Body of pancreas (tissue), 4 donors: ENCODE measurements around the gene USP46. TPM values are rescaled to one million over a fixed set of nuclear protein-coding genes. Genes with fewer than 3 reads are reported as not detected.

Experiments used
- ATAC-seq: fragments of 150-250 bp; one replicate; pipeline ENCODE4 v1.9.1; 2016
- DNase-seq, 4 donors: peaks; one replicate each; pipeline ENCODE4 v3.0.0-alpha.2; 2019
- H3K27ac ChIP-seq, 4 donors: fragments of 200-600 bp; sonication (generic); 1 replicate in 3 of 4; 2 replicates in 1 of 4; pipeline versions ENCODE4 v1.5.1 to v1.6.1; 2016 to 2019; ENCODE audit warnings: mild to moderate bottlenecking in 1 of 4, mixed read lengths in 1 of 4, moderate library complexity in 1 of 4
- H3K27me3 ChIP-seq, 2 donors: fragments of 200-600 bp; sonication (generic); one replicate each; pipeline ENCODE4 v1.6.0; 2016; ENCODE audit warnings: mild to moderate bottlenecking in 1 of 2
- H3K36me3 ChIP-seq, 2 donors: fragments of 200-600 bp; sonication (generic); replicated peaks in 1 of 2; 2 replicates each; pipeline ENCODE4 v1.5.1; 2016; ENCODE audit warnings: low read depth in 2 of 2; ENCODE audit not compliant: insufficient read depth in 1 of 2
- H3K4me1 ChIP-seq: fragments of 200-600 bp; sonication (generic); one replicate; pipeline ENCODE4 v1.6.0; 2016
- H3K4me3 ChIP-seq, 2 donors: fragments of 200-600 bp; sonication (generic); 1 replicate in 1 of 2; 2 replicates in 1 of 2; pipeline ENCODE4 v1.5.1; 2016 to 2019
- H3K9me3 ChIP-seq, 3 donors: fragments of 200-600 bp; sonication (generic); 1 replicate in 2 of 3; 2 replicates in 1 of 3; pipeline ENCODE4 v1.5.1; 2016
- CTCF ChIP-seq, 7 experiments: fragments of 450-650 bp in 4 of 7; fragments of 200-600 bp in 3 of 7; sonication (generic) in 3 of 7; IDR thresholded peaks; one replicate each; pipeline ENCODE4 v1.5.1; 2016 to 2019; ENCODE audit warnings: antibody characterized with exemption in 7 of 7
- POLR2A ChIP-seq, 3 donors: fragments of 450-650 bp; IDR thresholded peaks; one replicate each; pipeline ENCODE4 v1.6.1; 2016; ENCODE audit warnings: antibody characterized with exemption in 3 of 3, mild to moderate bottlenecking in 2 of 3
- WGBS, 2 donors: methylation state at CpG; one replicate each; pipeline ENCODE4 v1.1.5; 2017; 5-methylcytosine and 5-hydroxymethylcytosine counted together
- intact Hi-C: fragments of 100-400 bp; cut with DNase I; formaldehyde crosslinking; loops from one replicate; pipeline ENCODE4 v1.15.1; 2023
- total RNA-seq, 2 donors: library from RNA; depleted of rRNA; stranded (reverse); fragments of >200 nt; gene quantifications; one replicate each; pipeline ENCODE4 v1.1.0, GENCODE V29; 2016

Gene USP46
- total RNA-seq, 2 donors from 2014 or later: 6.7 to 6.9 TPM

- ATAC-seq (peak; percentile 58), DNase-seq (peak; percentile 56 to 74 (median 62))
- intact Hi-C loops: no loop called here
- H3K27ac ChIP-seq: peak overlapping the region; percentile 87 to 97 (median 94)
- H3K27me3 ChIP-seq: no peaks in the 10 kb centered on the region
- H3K4me1 ChIP-seq: peaks cover 41% of the 10 kb centered on the region
- H3K4me3 ChIP-seq: peak overlapping the region; percentile 59 to 60
- peak in 2 of 3 donors; percentile 42 to 52 for TF ChIP-seq POLR2A (IDR thresholded peaks at IDR 0.05)
- no peak for TF ChIP-seq CTCF (IDR thresholded peaks at IDR 0.05)
- WGBS, 2 donors: 1% methylated on average over 30 to 42 of the region's 45 CpGs
- no peaks in the 10 kb centered on the region for H3K9me3 ChIP-seq
- H3K36me3 ChIP-seq: no peaks in the 10 kb centered on the region
These were observed 691 bp upstream of the USP46 start for GRCh38 chr4:52659722-52660261.

- TF ChIP-seq CTCF (IDR thresholded peaks at IDR 0.05): no peak
- TF ChIP-seq POLR2A (IDR thresholded peaks at IDR 0.05): no peak
- peak overlapping the region in 3 of 4 donors; percentile 93 to 97 (median 95) for H3K27ac ChIP-seq
- DNase-seq (peak in 1 of 4 donors; percentile 11), ATAC-seq (no peak)
- H3K4me3 ChIP-seq: peak overlapping the region; percentile 61 to 80
- no peaks in the 10 kb centered on the region for H3K9me3 ChIP-seq
- no peaks in the 10 kb centered on the region for H3K36me3 ChIP-seq
- no peaks in the 10 kb centered on the region for H3K27me3 ChIP-seq
- H3K4me1 ChIP-seq: peaks cover 41% of the 10 kb centered on the region
- intact Hi-C loops: no loop called here
- WGBS, 2 donors: 0% methylated on average over 7 to 31 of the region's 33 CpGs
These were observed 480 bp downstream of the USP46 start for GRCh38 chr4:52658641-52659000.

- ATAC-seq (no peak), DNase-seq (peak; percentile 13 to 40 (median 20))
- Histone ChIP-seq H3K36me3 (no peaks in the 10 kb centered on the region), H3K27ac (peak overlapping the region in 3 of 4 donors; percentile 93 to 97 (median 95)), H3K4me1 (peaks cover 41% of the 10 kb centered on the region), H3K27me3 (no peaks in the 10 kb centered on the region), H3K9me3 (no peaks in the 10 kb centered on the region), H3K4me3 (no peak overlapping the region)
- 49 to 51% methylated on average over 18 of the region's 18 CpGs for WGBS, 2 donors
- intact Hi-C loops: no loop called here
- TF ChIP-seq POLR2A (IDR thresholded peaks at IDR 0.05) (no peak), CTCF (IDR thresholded peaks at IDR 0.05) (no peak)
These were observed 1.2 kb downstream of the USP46 start for GRCh38 chr4:52657618-52658501.

GRCh38 chr4:52657292-52657617 is 1.8 kb downstream of the USP46 start:
- TF ChIP-seq POLR2A (IDR thresholded peaks at IDR 0.05) (no peak), CTCF (IDR thresholded peaks at IDR 0.05) (no peak)
- ATAC-seq: no peak
- H3K4me3 ChIP-seq: no peak overlapping the region
- H3K27ac ChIP-seq: peak overlapping the region in 2 of 4 donors; percentile 19 to 95
- no peaks in the 10 kb centered on the region for H3K9me3 ChIP-seq
- WGBS, 2 donors: 59 to 82% methylated on average over 7 to 8 of the region's 8 CpGs
- H3K36me3 ChIP-seq: no peaks in the 10 kb centered on the region
- H3K27me3 ChIP-seq: no peaks in the 10 kb centered on the region
- DNase-seq: no peak
- intact Hi-C loops: no loop called here
- peaks cover 41% of the 10 kb centered on the region for H3K4me1 ChIP-seq
